Neuronal stem cell (in vitro differentiated cells): ENCODE results near the gene KLHL25.
A peak's percentile ranks its signal among the peaks of the same experiment; 100 is the strongest.

Source experiments
- DNase-seq: peaks from one replicate; pipeline ENCODE4 v3.0.0-alpha.2; 2013; ENCODE audit warnings: low spot score
- H2AFZ ChIP-seq: one replicate; pipeline ENCODE4 v1.6.1; 2013; ENCODE audit warnings: mild to moderate bottlenecking, low read length, inconsistent platforms
- H2AK5ac ChIP-seq: 2 replicates; pipeline ENCODE4 v1.6.1; 2013; ENCODE audit warnings: low read depth, mild to moderate bottlenecking, inconsistent platforms, low read length, moderate library complexity, mixed read lengths
- H2BK120ac ChIP-seq: 2 replicates; pipeline ENCODE4 v1.6.1; 2013; ENCODE audit warnings: low read depth, mild to moderate bottlenecking, inconsistent platforms, low read length, moderate library complexity, mixed read lengths
- H2BK12ac ChIP-seq: one replicate; pipeline ENCODE4 v1.6.1; 2013; ENCODE audit warnings: low read length, inconsistent platforms
- H2BK15ac ChIP-seq: 2 replicates; pipeline ENCODE4 v1.6.1; 2013; ENCODE audit warnings: mild to moderate bottlenecking, low read length, inconsistent platforms, mixed read lengths
- H2BK5ac ChIP-seq: one replicate; pipeline ENCODE4 v1.6.1; 2013; ENCODE audit warnings: inconsistent platforms, mild to moderate bottlenecking, low read length, moderate library complexity
- H3K14ac ChIP-seq: one replicate; pipeline ENCODE4 v1.6.1; 2013; ENCODE audit warnings: low read length, inconsistent platforms
- H3K18ac ChIP-seq: 2 replicates; pipeline ENCODE4 v1.6.1; 2013; ENCODE audit warnings: low read length, inconsistent platforms
- H3K23ac ChIP-seq: 2 replicates; pipeline ENCODE4 v1.6.1; 2013; ENCODE audit warnings: low read depth, mild to moderate bottlenecking, mixed read lengths, low read length, inconsistent platforms; ENCODE audit not compliant: poor library complexity
- H3K27ac ChIP-seq: replicated peaks from 3 replicates; pipeline ENCODE4 v1.5.1; 2013; ENCODE audit warnings: low read length, inconsistent platforms
- H3K27me3 ChIP-seq, 3 experiments: 2 replicates each; pipeline ENCODE4 v1.6.1; 2013; ENCODE audit warnings: low read length in 3 of 3, mild to moderate bottlenecking in 2 of 3, inconsistent platforms in 1 of 3, low read depth in 1 of 3, mixed read lengths in 1 of 3, moderate library complexity in 1 of 3; ENCODE audit not compliant: control insufficient read depth in 3 of 3, insufficient read depth in 3 of 3
- H3K36me3 ChIP-seq, 2 donors: replicated peaks in 1 of 2; 2 replicates each; pipeline ENCODE4 v1.6.1; 2013; ENCODE audit warnings: low read length in 2 of 2; ENCODE audit not compliant: control insufficient read depth in 2 of 2, insufficient read depth in 2 of 2
- H3K4ac ChIP-seq: 2 replicates; pipeline ENCODE4 v1.6.1; 2013; ENCODE audit warnings: inconsistent platforms, mild to moderate bottlenecking, low read length, moderate library complexity
- H3K4me1 ChIP-seq, 2 donors: 1 replicate in 1 of 2; 2 replicates in 1 of 2; pipeline ENCODE4 v1.6.1; 2013; ENCODE audit warnings: low read length in 2 of 2, low read depth in 1 of 2; ENCODE audit not compliant: control insufficient read depth in 2 of 2, insufficient read depth in 1 of 2
- H3K4me2 ChIP-seq: one replicate; pipeline ENCODE4 v1.6.1; 2013; ENCODE audit warnings: mild to moderate bottlenecking, low read length, inconsistent platforms; ENCODE audit not compliant: insufficient read depth, poor library complexity, severe bottlenecking
- H3K4me3 ChIP-seq, 2 donors: 2 replicates each; pipeline ENCODE4 v1.5.1; 2013; ENCODE audit warnings: low read length in 2 of 2, mild to moderate bottlenecking in 2 of 2, inconsistent platforms in 1 of 2, moderate library complexity in 1 of 2
- H3K79me1 ChIP-seq: one replicate; pipeline ENCODE4 v1.6.1; 2013; ENCODE audit warnings: low read depth, mild to moderate bottlenecking, inconsistent platforms, low read length, moderate library complexity
- H3K9ac ChIP-seq: one replicate; pipeline ENCODE4 v1.6.1; 2013; ENCODE audit warnings: mild to moderate bottlenecking, low read depth, low read length, inconsistent platforms; ENCODE audit not compliant: poor library complexity
- H3K9me3 ChIP-seq, 2 donors: replicated peaks in 1 of 2; 2 replicates each; pipeline versions ENCODE3 to v1.6.1; 2013; ENCODE audit warnings: low read length in 2 of 2, mild to moderate bottlenecking in 2 of 2, inconsistent platforms in 1 of 2, low read depth in 1 of 2, mixed read lengths in 1 of 2, moderate library complexity in 1 of 2; ENCODE audit not compliant: control insufficient read depth in 2 of 2, insufficient read depth in 1 of 2
- H4K8ac ChIP-seq: one replicate; pipeline ENCODE4 v1.6.1; 2013; ENCODE audit warnings: low read depth, mild to moderate bottlenecking, inconsistent platforms, low read length, moderate library complexity
- H4K91ac ChIP-seq: one replicate; pipeline ENCODE4 v1.6.1; 2013; ENCODE audit warnings: low read length, low read depth, mild to moderate bottlenecking, inconsistent platforms; ENCODE audit not compliant: poor library complexity
- WGBS, 2 donors: extraction: QIAGEN DNeasy Blood & Tissue Kit; methylation state at CpG; one replicate each; pipeline ENCODE4 v1.1.7; 2013; ENCODE audit warnings: missing lambda C conversion rate in 2 of 2, mixed read lengths in 1 of 2; ENCODE audit not compliant: insufficient read length in 2 of 2, insufficient replicate concordance in 1 of 2; ENCODE audit errors: extremely low coverage in 2 of 2; 5-methylcytosine and 5-hydroxymethylcytosine counted together

KLHL25 gene

GRCh38 chr15:85786781-85787114 lies 8.0 kb downstream of the KLHL25 start:
- no peak overlapping the region for H2AK5ac ChIP-seq
- no peak overlapping the region for H3K4ac ChIP-seq
- H3K4me3 ChIP-seq = no peak overlapping the region
- H3K4me1 ChIP-seq = peaks cover 20 to 21% of the 10 kb centered on the region in 2 donors
- no peak overlapping the region for H3K9ac ChIP-seq
- H4K91ac ChIP-seq = no peak overlapping the region
- no peak overlapping the region for H4K8ac ChIP-seq
- no peak overlapping the region for H3K27ac ChIP-seq
- peaks cover 0 to 43% of the 10 kb centered on the region in 2 donors for H3K36me3 ChIP-seq
- no peak overlapping the region for H2BK15ac ChIP-seq
- no peak overlapping the region for H3K18ac ChIP-seq
- DNase-seq = no peak
- no CpG with 5 or more reads among the region's 3 CpGs for WGBS, 2 donors
- H2BK120ac ChIP-seq = no peak overlapping the region
- peaks cover 0 to 8% of the 10 kb centered on the region in 2 donors for H3K9me3 ChIP-seq
- H3K23ac ChIP-seq = no peak overlapping the region
- no peak overlapping the region for H2BK12ac ChIP-seq
- H3K27me3 ChIP-seq = no peaks in the 10 kb centered on the region
- no peak overlapping the region for H2BK5ac ChIP-seq
- H3K4me2 ChIP-seq = no peak overlapping the region
- H2AFZ ChIP-seq = no peak overlapping the region
- H3K79me1 ChIP-seq = peaks cover 12% of the 10 kb centered on the region
- no peak overlapping the region for H3K14ac ChIP-seq

- Histone ChIP-seq H3K4ac (no peak overlapping the region), H3K27me3 (no peaks in the 10 kb centered on the region), H4K8ac (no peak overlapping the region), H3K9ac (no peak overlapping the region), H3K4me3 (no peak overlapping the region), H3K4me1 (peaks cover 20 to 21% of the 10 kb centered on the region in 2 donors), H3K4me2 (no peak overlapping the region), H3K14ac (no peak overlapping the region), H3K23ac (no peak overlapping the region), H2AFZ (no peak overlapping the region), H3K9me3 (peaks cover 0 to 8% of the 10 kb centered on the region in 2 donors), H2BK12ac (no peak overlapping the region), H2AK5ac (peak overlapping the region; percentile 42), H2BK5ac (no peak overlapping the region), H3K79me1 (peaks cover 12% of the 10 kb centered on the region), H2BK15ac (peak overlapping the region; percentile 72), H3K18ac (peak overlapping the region; percentile 89), H2BK120ac (no peak overlapping the region), H4K91ac (no peak overlapping the region), H3K27ac (peak overlapping the region; percentile 41), H3K36me3 (peaks cover 0 to 44% of the 10 kb centered on the region in 2 donors)
- no peak for DNase-seq
- no CpG with 5 or more reads among the region's 10 CpGs for WGBS, 2 donors
Measured at GRCh38 chr15:85785887-85786780, 8.6 kb downstream of the KLHL25 start.

GRCh38 chr15:85782064-85782463 lies 12.7 kb downstream of the KLHL25 start:
- Histone ChIP-seq H2BK12ac (no peak overlapping the region), H4K8ac (no peak overlapping the region), H3K9me3 (peaks cover 0 to 13% of the 10 kb centered on the region in 2 donors), H2BK120ac (no peak overlapping the region), H3K23ac (no peak overlapping the region), H3K18ac (no peak overlapping the region), H3K4me3 (no peak overlapping the region), H2AK5ac (no peak overlapping the region), H3K9ac (no peak overlapping the region), H3K4me2 (no peak overlapping the region), H3K14ac (no peak overlapping the region), H3K36me3 (peaks cover 0 to 50% of the 10 kb centered on the region in 2 donors), H3K27ac (no peak overlapping the region), H4K91ac (no peak overlapping the region), H3K27me3 (no peaks in the 10 kb centered on the region), H2BK15ac (no peak overlapping the region), H3K4me1 (peaks cover 12 to 20% of the 10 kb centered on the region in 2 donors), H2AFZ (no peak overlapping the region), H2BK5ac (no peak overlapping the region), H3K4ac (no peak overlapping the region), H3K79me1 (peaks cover 7% of the 10 kb centered on the region)
- WGBS, 2 donors = no CpG with 5 or more reads among the region's 6 CpGs
- DNase-seq = no peak

- Histone ChIP-seq H2AK5ac (no peak overlapping the region), H3K27me3 (no peaks in the 10 kb centered on the region), H3K9ac (no peak overlapping the region), H3K9me3 (peaks cover 0 to 15% of the 10 kb centered on the region in 2 donors), H2BK5ac (no peak overlapping the region), H3K14ac (no peak overlapping the region), H4K8ac (no peak overlapping the region), H3K23ac (no peak overlapping the region), H3K27ac (no peak overlapping the region), H3K4me1 (peaks cover 6 to 13% of the 10 kb centered on the region in 2 donors), H3K4me3 (no peak overlapping the region), H3K18ac (no peak overlapping the region), H2BK15ac (no peak overlapping the region), H2BK12ac (no peak overlapping the region), H3K36me3 (peaks cover 0 to 50% of the 10 kb centered on the region in 2 donors), H3K79me1 (peaks cover 7% of the 10 kb centered on the region), H3K4ac (no peak overlapping the region), H2BK120ac (no peak overlapping the region), H4K91ac (no peak overlapping the region), H3K4me2 (no peak overlapping the region), H2AFZ (no peak overlapping the region)
- no peak for DNase-seq
- no CpG with 5 or more reads among the region's 7 CpGs for whole genome bisulfite sequencing, 2 donors
Measured at GRCh38 chr15:85781099-85781498, 13.6 kb downstream of the KLHL25 start.
